Muscle of leg (tissue), 16 donors: ENCODE results near the gene RAD1. TPM values are rescaled to one million over a fixed set of nuclear protein-coding genes. Genes with fewer than 3 reads are reported as not detected.

Experiments
- DNase-seq: peaks from one replicate; pipeline ENCODE4 v3.0.0; 2013
- H3K27ac ChIP-seq: one replicate; pipeline ENCODE4 v1.5.1; 2013; ENCODE audit warnings: mild to moderate bottlenecking, low read length, control low read depth
- H3K27me3 ChIP-seq: one replicate; pipeline ENCODE4 v1.6.1; 2013; ENCODE audit warnings: low read length; ENCODE audit not compliant: control insufficient read depth, insufficient read depth
- H3K36me3 ChIP-seq: one replicate; pipeline ENCODE4 v1.6.1; 2013; ENCODE audit warnings: low read length; ENCODE audit not compliant: control insufficient read depth, insufficient read depth
- H3K4me1 ChIP-seq: one replicate; pipeline ENCODE4 v1.6.1; 2013; ENCODE audit warnings: low read length; ENCODE audit not compliant: control insufficient read depth, insufficient read depth
- H3K4me3 ChIP-seq: one replicate; pipeline ENCODE4 v1.5.1; 2013; ENCODE audit warnings: low read length, control low read depth
- H3K9me3 ChIP-seq: replicated peaks from 2 replicates; pipeline ENCODE4 v1.6.1; 2013; ENCODE audit warnings: low read depth, low read length; ENCODE audit not compliant: control insufficient read depth
- WGBS: methylation state at CpG from one replicate; pipeline ENCODE4 v1.1.5; 2013; ENCODE audit warnings: missing lambda C conversion rate; ENCODE audit not compliant: insufficient coverage; 5-methylcytosine and 5-hydroxymethylcytosine counted together
- long read RNA-seq, 11 donors: transcript quantifications; one replicate each; lab custom pipeline, GENCODE V29; 2026
- polyA plus RNA-seq, 8 donors: library from polyadenylated mRNA; unstranded; fragments of 120-200 nt; gene quantifications; one replicate each; pipeline versions ENCODE4 v1.2.1 to v1.2.3, GENCODE V29; 2013; ENCODE audit warnings: inconsistent platforms in 1 of 8, low replicate concordance in 1 of 8; ENCODE audit not compliant: insufficient read length in 8 of 8, insufficient read depth in 1 of 8
- total RNA-seq: library from RNA; stranded (reverse); fragments of 120-200 nt; gene quantifications from one replicate; pipeline ENCODE4 v1.2.4, GENCODE V29; 2013

Gene RAD1, protein sequence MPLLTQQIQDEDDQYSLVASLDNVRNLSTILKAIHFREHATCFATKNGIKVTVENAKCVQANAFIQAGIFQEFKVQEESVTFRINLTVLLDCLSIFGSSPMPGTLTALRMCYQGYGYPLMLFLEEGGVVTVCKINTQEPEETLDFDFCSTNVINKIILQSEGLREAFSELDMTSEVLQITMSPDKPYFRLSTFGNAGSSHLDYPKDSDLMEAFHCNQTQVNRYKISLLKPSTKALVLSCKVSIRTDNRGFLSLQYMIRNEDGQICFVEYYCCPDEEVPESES
- 17.4 TPM for total RNA-seq
- 10 to 100 TPM; 17.8 to 25.1 (median 21.4) TPM for polyA plus RNA-seq
- long read RNA-seq, donor 1, full-length matches to known transcripts, result 5 of 26 reads
- long read RNA-seq, donor 1, partial matches to known transcripts, result 10 of 26 reads
- long read RNA-seq, donor 1, other reads (novel, unspliced or antisense), result 11 of 26 reads
- long read RNA-seq, donor 2, result 0 reads
- long read RNA-seq, donor 3, full-length matches to known transcripts, result 5 of 5 reads
- long read RNA-seq, donor 3, partial matches to known transcripts, result 0 of 5 reads
- long read RNA-seq, donor 3, other reads (novel, unspliced or antisense), result 0 of 5 reads
- long read RNA-seq, donor 4, full-length matches to known transcripts, result 4 of 4 reads
- long read RNA-seq, donor 4, partial matches to known transcripts, result 0 of 4 reads
- long read RNA-seq, donor 4, other reads (novel, unspliced or antisense), result 0 of 4 reads
- long read RNA-seq, donor 5, full-length matches to known transcripts, result 14 of 134 reads
- long read RNA-seq, donor 5, partial matches to known transcripts, result 39 of 134 reads
- long read RNA-seq, donor 5, other reads (novel, unspliced or antisense), result 81 of 134 reads
- long read RNA-seq, donor 6, full-length matches to known transcripts, result 10 of 10 reads
- long read RNA-seq, donor 6, partial matches to known transcripts, result 0 of 10 reads
- long read RNA-seq, donor 6, other reads (novel, unspliced or antisense), result 0 of 10 reads
- long read RNA-seq, donor 7, full-length matches to known transcripts, result 11 of 95 reads
- long read RNA-seq, donor 7, partial matches to known transcripts, result 84 of 95 reads
- long read RNA-seq, donor 7, other reads (novel, unspliced or antisense), result 0 of 95 reads
- long read RNA-seq, donor 8, full-length matches to known transcripts, result 5 of 5 reads
- long read RNA-seq, donor 8, partial matches to known transcripts, result 0 of 5 reads
- long read RNA-seq, donor 8, other reads (novel, unspliced or antisense), result 0 of 5 reads
- long read RNA-seq, donor 9, full-length matches to known transcripts, result 10 of 10 reads
- long read RNA-seq, donor 9, partial matches to known transcripts, result 0 of 10 reads
- long read RNA-seq, donor 9, other reads (novel, unspliced or antisense), result 0 of 10 reads
- long read RNA-seq, donor 10, full-length matches to known transcripts, result 7 of 136 reads
- long read RNA-seq, donor 10, partial matches to known transcripts, result 77 of 136 reads
- long read RNA-seq, donor 10, other reads (novel, unspliced or antisense), result 52 of 136 reads
- long read RNA-seq, donor 11, full-length matches to known transcripts, result 5 of 5 reads
- long read RNA-seq, donor 11, partial matches to known transcripts, result 0 of 5 reads
- long read RNA-seq, donor 11, other reads (novel, unspliced or antisense), result 0 of 5 reads

DNA sequence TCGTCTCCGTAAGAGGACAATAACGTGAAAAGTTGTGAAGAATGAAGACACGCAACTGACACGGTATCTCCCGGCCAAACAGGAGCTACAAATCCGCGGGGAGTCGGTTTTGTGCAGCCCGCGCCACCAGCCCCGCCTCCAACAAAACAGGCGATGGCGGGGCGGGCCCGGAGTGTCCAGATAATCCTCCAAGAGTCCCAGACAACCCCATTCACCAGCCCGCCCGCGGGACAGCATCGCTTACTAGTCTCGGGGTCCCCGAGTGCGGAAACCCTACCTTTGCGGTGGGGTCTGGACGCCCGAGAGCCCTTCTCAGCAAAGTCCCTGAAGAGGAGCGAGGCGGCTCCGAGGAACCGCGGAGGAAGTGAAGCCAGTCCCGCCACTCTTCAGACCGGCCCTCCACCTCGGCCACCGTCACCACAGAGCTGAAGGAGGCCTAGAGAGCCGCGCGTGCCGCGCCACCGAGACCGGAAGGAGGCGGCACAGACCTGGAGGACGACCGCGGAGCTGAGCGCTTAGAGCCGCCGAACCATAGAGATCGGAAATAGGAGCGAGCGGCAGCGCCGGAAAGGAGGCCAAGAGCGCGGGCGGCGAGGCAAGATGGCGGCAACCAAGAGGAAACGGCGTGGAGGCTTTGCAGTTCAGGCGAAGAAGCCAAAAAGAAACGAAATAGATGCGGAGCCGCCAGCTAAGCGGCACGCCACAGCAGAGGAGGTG, at the start of gene RAD1, which contains the start of gene BRIX1:
Gene RAD1 (minus strand): TSS at position 366 of the 717 bp plus-strand sequence. CDS start 612 bp downstream, outside the sequence.
Gene BRIX1 (plus strand): TSS at position 573 of the 717 bp plus-strand sequence. CDS start 28 bp downstream, at position 601.
- H3K9me3 ChIP-seq, result no peaks in the 10 kb centered on the region
- under 1% methylated on average over 64 of the region's 67 CpGs for WGBS
- peaks cover 15% of the 10 kb centered on the region for H3K36me3 ChIP-seq

DNA sequence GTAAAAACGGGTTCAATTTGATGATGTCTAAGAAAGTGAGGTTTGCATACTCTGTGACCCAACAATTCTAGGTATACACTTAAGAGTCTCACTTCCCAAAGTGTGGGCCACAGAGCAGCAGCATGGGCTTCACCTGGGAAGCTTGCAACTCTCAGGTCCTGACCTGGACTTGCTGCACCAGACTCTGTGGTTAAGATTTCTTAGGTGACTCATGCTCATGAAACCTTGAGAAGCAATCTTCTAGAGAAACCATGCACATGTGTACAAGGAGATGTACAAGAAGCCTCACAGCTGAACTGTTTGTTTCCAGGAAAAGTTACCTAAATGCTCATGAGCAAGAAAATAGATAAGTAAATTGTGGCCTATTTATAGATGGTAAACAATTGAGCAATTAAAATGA, 44.0 kb upstream of the RAD1 start:
- no CpG with 5 or more reads among the region's 1 CpG for WGBS
- Histone ChIP-seq H3K27me3 (no peaks in the 10 kb centered on the region), H3K4me1 (no peaks in the 10 kb centered on the region), H3K27ac (no peak overlapping the region), H3K9me3 (no peaks in the 10 kb centered on the region), H3K4me3 (no peak overlapping the region), H3K36me3 (no peaks in the 10 kb centered on the region)
- no peak for DNase-seq

More for the DNA sequence above, at the start of gene RAD1, which contains the start of gene BRIX1:
- Histone ChIP-seq H3K4me3 (peak within 1 kb of the TSS; percentile 91), H3K27ac (peak within 1 kb of the TSS; percentile 93), H3K4me1 (peaks cover 7% of the 10 kb centered on the region), H3K27me3 (no peaks in the 10 kb centered on the region)
- peak; percentile 99 for DNase-seq

DNA sequence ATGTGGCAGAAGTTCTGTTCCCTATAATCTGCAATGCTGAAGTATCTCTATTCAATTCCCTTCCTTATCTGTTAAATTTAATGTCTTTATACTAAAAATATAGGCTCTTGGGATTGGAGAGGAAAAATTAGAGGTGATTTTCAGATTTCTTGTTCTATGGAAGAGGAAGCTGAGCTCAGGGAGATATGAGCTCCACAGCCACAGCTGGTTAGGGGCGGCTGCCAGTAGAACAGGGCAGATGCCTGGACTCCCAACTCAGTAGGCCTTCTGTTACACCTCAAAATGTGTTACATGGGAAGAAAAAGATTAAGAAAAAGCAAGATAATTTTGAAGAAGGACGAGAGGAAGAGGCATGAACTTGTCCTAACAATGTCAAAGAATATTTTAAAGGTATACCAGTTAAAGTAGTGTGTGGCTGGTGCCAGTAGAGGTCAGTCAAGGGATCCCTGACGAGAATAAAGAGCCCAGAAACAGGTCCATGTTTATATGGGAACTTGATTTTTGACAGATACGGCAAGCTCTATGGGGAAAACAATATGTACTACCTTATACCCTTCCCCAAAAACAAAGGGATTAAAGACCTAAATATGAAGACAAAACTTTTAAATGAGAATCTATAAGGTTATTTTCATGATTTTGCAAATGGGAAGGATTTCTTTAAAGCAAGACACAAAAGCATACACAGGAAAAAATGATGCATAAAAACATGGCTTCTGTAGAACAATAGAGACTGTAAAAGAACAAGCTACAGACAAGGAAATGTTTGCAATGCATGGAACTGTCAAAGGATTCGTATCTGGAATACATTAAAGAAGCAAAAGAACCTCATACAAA, 42.8 kb upstream of the RAD1 start:
- H3K9me3 ChIP-seq, result no peaks in the 10 kb centered on the region
- H3K27ac ChIP-seq, result no peak overlapping the region
- no peak overlapping the region for H3K4me3 ChIP-seq
- H3K27me3 ChIP-seq, result no peaks in the 10 kb centered on the region
- no peaks in the 10 kb centered on the region for H3K4me1 ChIP-seq
- DNase-seq, result peak; percentile 40
- 100% methylated on average over 1 of the region's 5 CpGs for WGBS
- peaks cover 3% of the 10 kb centered on the region for H3K36me3 ChIP-seq

DNA sequence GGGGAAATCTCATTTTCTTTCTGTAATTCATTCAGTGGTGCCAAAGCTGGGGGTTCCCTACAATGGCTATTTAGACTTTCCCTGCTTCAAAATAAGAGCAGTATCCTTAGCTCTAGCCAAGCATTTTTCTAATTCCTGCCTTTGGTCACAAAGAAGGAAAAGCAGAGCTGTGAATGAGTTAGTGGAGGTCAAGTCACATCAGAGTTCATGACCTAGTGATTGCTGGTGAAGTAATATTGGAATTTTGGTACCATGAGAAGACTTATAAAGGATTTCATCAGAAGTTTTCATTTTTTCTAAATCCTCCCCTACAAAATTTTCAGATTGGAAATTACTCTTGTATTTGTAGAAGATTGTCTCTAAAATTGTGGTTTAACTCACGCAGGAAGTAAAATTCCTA, 42.0 kb upstream of the RAD1 start:
- Histone ChIP-seq H3K4me3 (no peak overlapping the region), H3K4me1 (no peaks in the 10 kb centered on the region), H3K36me3 (peaks cover 4% of the 10 kb centered on the region), H3K27me3 (no peaks in the 10 kb centered on the region), H3K9me3 (no peaks in the 10 kb centered on the region), H3K27ac (no peak overlapping the region)
- no CpG with 5 or more reads among the region's 1 CpG for WGBS
- no peak for DNase-seq

DNA sequence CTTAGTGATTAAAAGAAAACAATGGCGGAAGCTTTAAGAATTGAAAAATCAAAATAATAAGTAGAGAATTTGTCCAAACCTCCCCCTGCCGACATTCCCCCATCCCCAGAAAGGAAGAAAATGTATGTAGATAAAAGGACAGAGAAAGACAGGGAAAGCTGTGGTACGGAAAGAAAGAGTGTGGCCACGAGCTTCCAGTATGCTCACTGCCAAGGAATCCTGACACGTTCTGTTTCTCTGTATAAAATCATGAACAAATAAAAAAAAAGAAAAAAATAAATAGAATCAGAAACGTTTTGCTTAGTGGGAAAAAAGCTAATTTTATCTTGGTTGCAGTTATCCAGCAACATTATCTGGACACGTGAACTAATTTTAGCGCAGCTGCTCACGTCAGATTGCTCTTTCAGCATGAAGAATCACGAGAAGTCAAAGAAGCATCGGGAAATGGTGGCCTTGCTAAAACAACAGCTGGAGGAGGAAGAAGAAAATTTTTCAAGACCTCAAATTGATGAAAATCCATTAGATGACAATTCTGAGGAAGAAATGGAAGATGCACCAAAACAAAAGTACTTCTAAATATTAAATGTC, 29.2 kb upstream of the RAD1 start:
- Histone ChIP-seq H3K4me1 (no peaks in the 10 kb centered on the region), H3K27me3 (no peaks in the 10 kb centered on the region), H3K27ac (no peak overlapping the region), H3K4me3 (no peak overlapping the region), H3K9me3 (no peaks in the 10 kb centered on the region), H3K36me3 (peaks cover 36% of the 10 kb centered on the region)
- WGBS, result 77% methylated on average over 4 of the region's 11 CpGs
- no peak for DNase-seq

DNA sequence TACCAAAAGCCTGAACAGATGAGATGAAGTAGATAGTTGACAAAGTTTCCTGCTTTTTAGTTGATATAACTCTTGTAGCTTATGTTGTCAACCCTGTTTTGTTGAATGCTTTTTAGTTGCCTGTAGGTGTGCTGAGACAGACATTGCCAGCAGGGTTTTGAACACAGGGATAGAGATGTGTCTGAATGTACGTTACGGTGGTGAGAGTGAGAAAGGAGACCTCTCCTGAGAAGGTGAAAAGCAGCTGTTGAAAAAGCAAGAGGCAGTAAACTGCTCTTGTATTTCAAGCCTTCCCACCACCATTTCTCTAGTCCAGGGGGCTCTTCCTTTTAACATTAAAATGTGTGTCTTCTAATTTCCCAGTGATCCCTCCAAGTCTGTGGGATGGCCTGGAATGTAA, 28.7 kb upstream of the RAD1 start:
- H3K27ac ChIP-seq, result no peak overlapping the region
- 100% methylated on average over 1 of the region's 2 CpGs for WGBS
- H3K36me3 ChIP-seq, result peaks cover 34% of the 10 kb centered on the region
- no peaks in the 10 kb centered on the region for H3K9me3 ChIP-seq
- H3K4me3 ChIP-seq, result no peak overlapping the region
- H3K27me3 ChIP-seq, result no peaks in the 10 kb centered on the region
- no peak for DNase-seq
- no peaks in the 10 kb centered on the region for H3K4me1 ChIP-seq

DNA sequence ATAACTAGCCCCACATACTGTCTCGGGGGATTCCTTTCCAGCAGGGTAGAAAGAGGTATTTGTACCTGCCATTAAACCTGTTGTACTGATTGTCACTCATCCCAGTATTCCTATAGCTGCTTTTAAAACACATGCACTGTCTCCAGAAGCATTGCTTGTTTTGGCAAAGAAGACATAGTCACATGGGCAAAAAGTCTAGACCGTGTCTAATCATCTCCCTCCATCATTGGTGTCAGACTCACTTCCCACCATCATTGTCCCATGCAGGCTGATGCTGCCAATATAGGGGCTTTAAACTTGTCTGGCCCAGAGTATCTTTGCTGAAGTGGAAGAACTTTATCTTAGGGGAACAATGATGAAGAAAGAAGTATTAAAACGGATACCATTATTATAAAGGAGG, 26.6 kb upstream of the RAD1 start:
- Histone ChIP-seq H3K4me3 (no peak overlapping the region), H3K4me1 (no peaks in the 10 kb centered on the region), H3K27ac (no peak overlapping the region), H3K9me3 (no peaks in the 10 kb centered on the region), H3K27me3 (no peaks in the 10 kb centered on the region), H3K36me3 (peaks cover 49% of the 10 kb centered on the region)
- WGBS, result 100% methylated on average over 1 of the region's 3 CpGs
- no peak for DNase-seq

DNA sequence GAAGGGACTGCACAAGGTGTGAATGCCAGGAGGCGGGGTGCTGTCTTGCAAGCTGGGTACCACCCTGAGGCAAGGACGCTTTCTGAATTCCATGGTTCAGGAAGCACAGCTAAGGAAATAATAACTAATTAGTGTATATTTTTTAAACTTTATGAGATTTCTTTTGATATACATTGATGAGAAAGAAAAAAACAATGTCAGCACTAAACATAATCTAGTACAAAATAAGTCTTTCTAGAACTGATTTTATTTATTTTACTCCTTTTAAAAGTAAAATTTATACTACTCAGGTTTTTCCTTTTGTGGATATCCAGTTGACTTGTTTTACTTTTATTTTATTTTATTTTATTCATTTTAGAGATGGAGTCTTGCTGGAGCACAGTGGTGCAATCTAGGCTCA, 17.6 kb upstream of the RAD1 start:
- Histone ChIP-seq H3K9me3 (no peaks in the 10 kb centered on the region), H3K27ac (no peak overlapping the region), H3K27me3 (no peaks in the 10 kb centered on the region), H3K36me3 (peaks cover 21% of the 10 kb centered on the region), H3K4me1 (peaks cover 3% of the 10 kb centered on the region), H3K4me3 (no peak overlapping the region)
- no CpG with 5 or more reads among the region's 2 CpGs for WGBS
- no peak for DNase-seq
